Hematopoietic multipotent progenitor cell (in vitro differentiated cells): ENCODE data around the gene REXO2. TPM values are rescaled to one million over a fixed set of nuclear protein-coding genes. Genes with fewer than 3 reads are reported as not detected.
A peak's percentile ranks its signal among the peaks of the same experiment; 100 is the strongest.

Experiments
- DNase-seq, 3 donors: peaks; one replicate each; pipeline ENCODE4 v3.0.0-alpha.2; 2011 to 2015; ENCODE audit warnings: low read depth in 2 of 3, low spot score in 2 of 3
- total RNA-seq: library from RNA; depleted of rRNA; stranded (reverse); fragments of >200 nt; gene quantifications from one replicate; pipeline ENCODE4 v1.2.3, GENCODE V29; 2012

Gene REXO2
- 78.9 TPM for total RNA-seq

DNA sequence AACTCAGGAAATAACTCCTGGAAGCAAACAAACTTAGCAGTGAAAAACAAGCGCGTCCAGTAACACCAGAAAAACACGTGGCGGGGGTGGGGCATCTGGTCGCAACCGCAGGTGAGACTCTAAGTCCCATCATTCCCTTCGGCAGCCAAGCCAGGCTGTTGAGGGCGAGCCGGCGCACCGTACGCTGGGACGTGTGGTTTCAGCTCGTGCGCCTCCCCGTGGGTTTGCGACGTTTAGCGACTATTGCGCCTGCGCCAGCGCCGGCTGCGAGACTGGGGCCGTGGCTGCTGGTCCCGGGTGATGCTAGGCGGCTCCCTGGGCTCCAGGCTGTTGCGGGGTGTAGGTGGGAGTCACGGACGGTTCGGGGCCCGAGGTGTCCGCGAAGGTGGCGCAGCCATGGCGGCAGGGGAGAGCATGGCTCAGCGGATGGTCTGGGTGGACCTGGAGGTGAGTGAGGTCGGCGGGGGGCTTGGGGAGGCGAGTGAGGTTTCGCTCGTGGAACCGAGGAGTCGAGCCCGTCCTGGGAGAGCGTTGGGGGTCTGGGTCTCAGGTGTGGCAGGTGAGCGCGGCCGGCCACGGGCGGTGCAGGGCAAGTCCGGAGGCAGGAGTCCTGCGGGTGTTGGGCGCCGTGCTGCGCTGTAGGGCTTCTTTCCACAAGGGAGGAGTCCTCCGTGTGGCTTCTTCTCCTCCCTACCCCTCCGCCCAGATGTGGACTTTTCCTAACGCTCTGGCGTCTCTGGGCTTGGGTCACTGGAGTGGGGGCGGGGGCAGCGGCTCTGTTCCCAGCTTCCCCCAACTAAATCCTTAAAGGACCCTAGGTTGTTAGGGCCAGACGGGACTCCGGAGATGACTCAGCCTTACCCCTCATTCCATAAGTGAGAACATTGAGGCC lies at the start of gene REXO2:
TSS of gene REXO2 (plus strand) at position 239 of the 892 bp plus-strand sequence. CDS start at position 301, 62 bp downstream.
- DNase-seq = peak; percentile 79 to 96 (median 94)

DNA sequence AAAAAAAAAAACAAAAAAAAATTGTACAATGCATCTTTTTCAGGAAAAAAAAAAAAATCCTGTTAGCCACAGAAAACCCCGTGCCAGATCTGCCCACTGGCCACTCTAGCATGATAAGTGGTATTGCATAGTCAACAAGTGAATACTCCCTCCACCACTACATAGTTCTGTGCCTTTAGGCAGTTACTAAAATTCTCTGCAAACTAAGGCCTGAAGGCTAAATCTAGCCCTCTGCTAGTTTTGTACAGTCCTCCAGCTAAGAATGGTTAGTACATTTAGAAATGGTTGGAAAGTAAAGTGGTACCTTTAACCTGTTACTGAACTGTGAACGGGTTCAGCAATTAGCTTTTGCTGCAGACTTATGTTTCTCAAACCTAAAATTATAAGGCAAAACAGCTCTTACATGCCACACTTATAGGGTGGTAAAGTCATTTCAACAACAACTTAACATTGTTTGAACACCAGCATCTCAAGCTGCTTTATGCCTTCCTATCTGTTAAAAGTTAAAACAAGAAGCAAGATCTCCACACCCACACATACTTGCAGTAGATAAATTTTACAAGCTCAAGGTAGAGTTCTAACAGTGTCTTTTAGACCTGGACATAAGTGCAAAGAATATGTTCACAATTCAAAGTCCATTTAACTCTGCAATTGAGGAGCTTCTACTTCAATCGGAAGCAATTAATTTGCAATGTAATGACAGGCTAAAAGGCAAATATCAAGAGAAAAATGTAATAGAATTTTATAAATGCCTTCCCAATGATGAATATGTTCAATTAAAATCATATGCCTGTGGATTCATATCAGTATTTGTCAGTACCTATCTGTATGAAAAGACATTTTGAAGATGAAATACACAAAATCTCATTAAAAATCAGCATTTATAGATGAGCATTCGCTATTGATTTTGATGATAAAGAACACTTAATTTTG lies 46.3 kb upstream of the REXO2 start:
- no peak for DNase-seq

DNA sequence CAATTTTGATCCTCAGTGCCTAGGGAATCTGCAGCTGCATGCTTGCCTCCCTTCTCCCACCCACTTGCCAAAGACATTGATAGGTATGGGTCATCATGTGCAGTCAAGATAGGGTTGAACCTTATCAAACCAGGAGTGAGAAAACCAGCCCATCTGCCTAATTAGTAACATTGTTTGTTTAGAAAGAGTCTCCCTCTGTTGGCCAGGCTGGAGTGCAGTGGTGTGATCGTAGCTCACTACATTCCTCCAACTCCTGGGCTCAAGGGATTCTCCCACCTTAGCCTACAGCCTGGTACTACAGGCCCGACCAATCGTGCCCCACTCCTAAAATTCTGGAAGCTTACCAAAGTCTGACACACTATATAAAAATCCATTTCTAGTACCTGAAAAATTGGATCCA lies 43.5 kb upstream of the REXO2 start:
- no peak for DNase-seq

DNA sequence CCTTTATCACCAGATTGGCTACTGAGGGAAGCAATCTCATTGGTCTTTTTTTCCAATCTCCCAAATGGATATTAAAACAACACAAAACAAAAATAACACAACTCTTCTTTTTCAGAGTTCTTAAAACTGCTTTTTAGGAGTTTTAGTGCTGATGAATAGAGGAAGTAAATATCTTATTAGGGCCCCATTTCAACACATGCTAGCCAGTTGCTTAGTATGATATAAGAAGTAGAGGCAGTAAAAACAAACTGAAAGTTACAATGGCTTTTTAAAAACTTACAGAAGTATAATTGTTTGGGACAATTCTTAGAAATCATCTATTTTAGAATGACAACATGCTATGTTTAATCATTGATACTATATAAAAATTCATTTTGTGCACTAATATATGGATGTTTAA lies 42.4 kb upstream of the REXO2 start:
- no peak for DNase-seq

DNA sequence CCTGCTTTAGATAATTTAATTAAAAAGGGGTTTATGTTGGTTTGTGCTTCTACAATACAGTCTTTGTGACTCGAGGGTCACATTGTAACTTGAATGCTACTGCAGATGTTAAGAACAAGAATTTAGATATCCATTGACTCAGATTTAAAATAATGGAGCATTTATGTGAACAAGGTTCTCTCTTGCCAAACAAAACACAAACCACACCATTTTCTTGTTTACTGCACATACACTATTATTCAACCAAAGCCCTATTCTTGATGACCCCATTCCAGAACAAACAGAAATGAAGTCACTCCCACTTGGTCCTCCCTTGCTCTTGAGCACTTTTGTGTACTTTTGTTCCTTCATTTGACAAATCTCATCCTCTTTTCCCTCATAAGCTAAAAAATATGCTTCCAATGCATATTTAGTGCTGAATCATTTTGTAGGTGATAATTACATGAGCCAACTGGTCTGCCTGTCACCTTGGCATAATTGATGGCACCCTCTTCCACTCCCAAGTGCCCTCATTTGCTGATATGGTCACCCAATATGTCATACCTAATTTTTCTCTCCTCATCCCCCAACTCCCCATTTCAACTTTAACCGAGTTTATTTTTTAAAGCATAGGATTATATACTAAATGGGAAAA lies 41.8 kb upstream of the REXO2 start:
- no peak for DNase-seq

DNA sequence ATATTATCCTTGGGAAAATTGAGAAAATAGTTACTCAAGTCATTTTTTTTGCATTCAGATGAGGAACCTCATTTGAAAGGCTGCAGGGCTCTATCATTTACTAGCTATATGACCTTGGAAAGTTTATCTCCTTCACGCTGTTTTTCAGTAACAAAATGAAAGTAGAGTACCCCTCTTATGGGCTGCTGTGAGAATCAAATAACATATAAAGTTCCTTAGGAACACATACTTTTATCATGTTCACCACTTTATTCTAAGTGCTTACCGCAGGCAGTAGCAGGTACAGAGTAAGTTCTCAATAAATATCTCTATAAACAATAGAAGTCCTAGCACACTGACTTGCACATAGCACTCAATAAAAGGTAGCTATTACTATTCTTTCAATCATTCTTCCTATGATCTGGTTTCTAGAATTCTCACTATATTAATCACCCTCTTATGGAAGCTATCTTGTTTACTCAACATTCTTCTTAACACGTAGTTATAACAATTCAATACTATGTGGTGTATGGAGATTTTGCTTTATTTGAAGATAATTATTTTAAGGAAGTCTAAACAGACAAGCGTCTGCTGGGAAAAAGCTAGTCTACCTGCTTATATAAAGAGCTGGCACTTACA lies 40.9 kb upstream of the REXO2 start:
- no peak for DNase-seq

DNA sequence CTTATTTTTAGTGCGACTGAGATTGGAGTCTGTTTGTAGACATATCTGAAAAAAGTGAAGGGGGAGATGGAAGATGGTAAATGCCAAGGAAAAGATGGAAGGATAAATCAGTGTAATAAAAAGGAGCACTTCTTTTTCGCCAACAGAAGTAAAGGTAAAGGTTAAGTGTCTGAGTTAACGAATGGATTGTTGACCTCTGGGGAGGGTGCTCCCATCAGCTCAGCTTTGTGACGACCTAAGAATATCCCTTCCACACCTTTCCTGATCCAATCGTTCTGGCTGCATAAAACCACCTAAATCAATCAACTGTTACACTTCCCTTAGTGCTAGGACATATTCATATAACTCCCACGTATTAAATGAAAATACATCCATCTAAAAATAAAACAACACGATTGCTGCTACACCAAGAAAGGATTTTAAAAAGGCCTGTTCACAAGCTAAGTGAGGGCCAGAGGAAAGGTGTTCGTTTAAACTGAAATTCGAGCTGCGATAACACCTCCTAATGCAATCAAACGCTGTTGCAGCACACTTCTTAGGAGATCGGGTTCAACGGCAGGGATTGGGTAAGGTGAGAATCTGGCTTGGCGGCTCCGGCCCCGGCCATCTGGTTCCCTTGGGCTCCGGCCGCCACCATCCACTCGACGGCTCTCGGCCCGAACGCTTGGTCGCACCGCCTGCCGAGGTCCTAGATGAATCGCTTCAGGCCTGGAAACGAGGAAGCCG lies 39.6 kb upstream of the REXO2 start:
- no peak for DNase-seq

DNA sequence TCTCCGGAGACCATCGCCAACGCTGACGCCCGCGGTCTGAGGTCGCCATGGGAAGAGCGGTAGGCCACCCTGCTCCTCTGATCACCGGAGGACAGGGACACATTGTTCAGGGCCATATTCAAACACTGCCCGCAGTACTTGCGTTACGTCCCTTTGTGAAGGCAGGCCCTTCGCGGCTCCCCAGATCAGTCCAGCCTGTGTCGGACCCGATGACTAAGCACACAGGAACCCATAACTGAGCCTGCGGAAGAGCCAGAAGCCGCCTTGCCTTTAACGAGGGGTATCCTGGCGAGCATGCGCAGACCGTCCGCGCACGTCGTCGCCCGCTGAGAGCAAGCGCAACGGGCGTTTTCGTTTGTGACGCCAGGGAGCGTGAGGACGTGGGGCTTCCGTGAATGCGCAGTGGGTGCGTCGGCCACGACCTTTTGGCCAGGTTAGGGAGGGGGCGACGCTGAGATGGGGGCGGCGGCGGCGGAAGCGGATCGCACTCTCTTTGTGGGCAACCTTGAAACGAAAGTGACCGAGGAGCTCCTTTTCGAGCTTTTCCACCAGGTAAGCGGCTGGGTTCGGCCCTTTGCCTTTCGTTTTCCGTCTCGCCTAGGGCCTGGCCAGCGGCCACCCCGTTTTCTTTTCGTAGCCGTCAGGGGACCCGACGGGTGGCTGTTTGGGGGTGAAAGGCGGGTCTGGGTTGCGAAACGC lies 38.9 kb upstream of the REXO2 start, which contains the start of the genes C11orf71 and RBM7:
TSS of gene C11orf71 (minus strand) at position 296 of the 699 bp plus-strand sequence. CDS start at position 116, 180 bp downstream.
TSS of gene RBM7 (plus strand) at position 451 of the 699 bp plus-strand sequence. CDS start at position 457, 6 bp downstream.
- peak; percentile 98 to 99 (median 99) for DNase-seq

DNA sequence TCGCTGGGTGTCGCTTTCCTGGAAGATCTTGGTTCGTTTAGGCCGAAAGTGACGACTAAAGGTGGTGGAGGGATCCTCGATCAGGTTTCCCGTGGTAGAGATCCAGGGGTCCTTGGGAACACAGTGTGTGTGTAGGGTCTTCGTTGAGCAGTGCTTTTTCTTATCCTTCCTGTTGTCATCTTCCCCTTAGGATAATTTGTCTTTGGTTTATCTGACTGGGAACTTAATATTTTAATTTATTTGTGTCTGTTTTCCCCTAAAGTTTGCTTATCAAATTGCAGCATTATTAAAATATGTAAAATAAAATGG lies 38.4 kb upstream of the REXO2 start:
- DNase-seq = no peak

DNA sequence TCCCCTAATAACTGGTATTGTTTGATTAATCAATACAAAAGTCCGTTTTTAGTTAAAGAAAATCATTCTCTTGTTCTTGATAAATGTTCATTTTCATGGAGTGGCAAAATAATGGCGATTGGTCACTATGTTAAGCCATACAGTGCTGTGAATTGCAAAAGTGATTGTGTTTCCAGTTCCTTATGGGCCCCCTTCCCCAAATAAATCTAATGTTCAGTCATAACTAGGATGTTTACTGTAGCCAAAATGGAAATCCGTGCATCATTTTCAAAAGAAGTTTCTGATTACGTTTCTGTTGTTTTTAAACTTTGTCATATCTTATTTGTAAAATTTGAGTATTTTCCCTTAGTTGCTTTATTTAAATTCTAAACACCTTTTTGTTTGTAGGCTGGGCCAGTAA lies 38.0 kb upstream of the REXO2 start:
- no peak for DNase-seq

DNA sequence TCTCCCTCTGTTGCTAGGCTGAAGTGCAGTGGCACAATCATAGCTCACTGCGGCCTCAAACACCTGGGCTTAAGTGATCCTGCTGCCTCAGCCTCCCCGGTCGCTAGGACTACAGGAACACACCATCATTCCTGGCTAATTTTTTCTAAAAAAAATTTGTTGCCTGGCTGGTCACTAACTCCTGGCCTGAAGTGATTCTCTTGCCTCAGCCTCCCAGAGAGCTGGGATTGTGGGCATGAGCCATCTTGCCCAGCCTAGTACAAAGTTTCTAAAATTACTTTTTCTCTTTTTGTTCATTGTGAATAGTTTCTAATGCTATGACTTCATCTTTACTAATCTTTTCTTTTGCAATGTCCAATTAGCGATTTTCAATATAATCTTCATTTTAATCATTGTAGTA lies 26.3 kb upstream of the REXO2 start:
- no peak for DNase-seq

DNA sequence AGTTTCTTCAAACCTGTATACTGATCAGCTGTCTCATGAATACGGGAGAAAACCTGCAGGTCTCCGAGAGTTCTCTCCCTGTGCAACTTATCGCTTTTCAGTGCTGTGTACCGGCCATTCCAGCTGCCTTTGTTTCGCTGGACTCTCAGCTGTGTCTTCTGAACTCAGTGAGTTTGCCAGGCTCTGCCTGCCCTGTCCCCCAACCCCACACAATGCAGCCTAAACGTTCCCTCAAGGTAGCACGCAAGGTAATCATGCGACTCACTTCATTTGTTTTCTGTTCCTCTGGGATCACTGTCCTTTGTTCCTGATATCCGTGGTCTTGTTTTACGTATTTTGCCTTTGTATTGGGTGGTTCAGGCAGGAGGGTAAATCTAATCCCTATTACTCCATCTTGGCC lies 25.3 kb upstream of the REXO2 start:
- no peak for DNase-seq

DNA sequence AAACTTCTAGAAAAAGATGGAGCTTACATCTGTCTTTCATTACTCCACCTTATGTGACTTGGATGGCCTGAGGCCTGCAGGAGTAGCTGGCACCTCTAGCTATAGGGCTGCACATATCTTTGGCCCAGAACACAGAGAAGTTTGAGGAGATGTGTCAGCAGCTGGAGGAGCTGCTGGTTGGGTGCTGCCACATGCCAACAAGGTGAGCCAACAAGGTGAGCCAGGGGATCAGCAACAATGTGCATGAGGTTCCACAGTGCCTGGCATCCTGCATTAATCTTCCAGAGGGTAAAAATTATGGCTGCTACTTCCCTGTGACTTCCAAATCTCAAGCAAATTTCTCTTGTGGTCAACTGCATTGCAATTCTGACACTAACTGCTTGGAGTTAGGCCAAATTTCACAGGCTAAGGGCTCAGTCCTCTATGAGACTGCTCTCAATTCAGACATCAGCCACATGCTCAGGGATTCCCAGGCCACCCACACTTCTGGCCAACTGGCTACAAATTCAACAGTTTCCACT lies 22.8 kb upstream of the REXO2 start:
- DNase-seq = no peak

DNA sequence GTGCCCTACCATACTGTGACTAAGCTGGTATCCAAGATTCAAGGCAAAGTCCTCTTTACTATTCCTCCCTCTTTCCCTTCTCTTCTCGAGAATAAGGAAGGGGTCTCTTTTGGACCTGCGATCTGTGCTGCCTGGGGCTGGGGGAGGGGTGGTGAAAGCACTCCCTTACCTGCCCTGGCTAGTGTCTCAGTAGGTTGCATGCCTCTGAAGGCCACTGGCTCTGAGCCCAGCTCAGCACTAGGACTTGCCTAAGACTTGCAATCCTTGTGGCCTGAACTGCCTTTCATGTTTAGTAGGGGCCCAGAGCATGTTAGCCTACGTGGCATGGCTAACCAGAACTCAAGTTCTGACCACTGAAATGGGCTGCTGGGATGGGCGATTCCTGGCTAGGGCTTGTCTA lies 13.0 kb upstream of the REXO2 start:
- no peak for DNase-seq

DNA sequence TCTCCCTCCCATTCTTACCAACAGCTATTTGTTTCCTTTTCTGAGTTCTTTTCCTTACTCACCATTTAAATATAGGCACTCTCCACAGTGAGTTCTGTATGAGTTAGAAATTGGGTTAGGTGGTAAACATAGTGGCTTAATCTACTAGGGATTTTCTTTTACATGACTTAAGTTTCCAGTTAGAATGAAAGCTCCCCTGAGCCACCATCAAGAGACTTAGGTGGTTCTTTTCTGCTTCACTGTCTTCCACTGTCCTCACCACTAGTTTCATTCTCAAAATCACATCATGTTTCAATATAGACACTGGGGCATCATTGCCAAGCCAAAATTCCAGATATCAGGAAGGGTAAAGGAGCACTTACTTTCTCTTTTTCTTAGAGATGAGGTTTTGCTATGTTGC lies 9.0 kb upstream of the REXO2 start:
- DNase-seq = no peak

DNA sequence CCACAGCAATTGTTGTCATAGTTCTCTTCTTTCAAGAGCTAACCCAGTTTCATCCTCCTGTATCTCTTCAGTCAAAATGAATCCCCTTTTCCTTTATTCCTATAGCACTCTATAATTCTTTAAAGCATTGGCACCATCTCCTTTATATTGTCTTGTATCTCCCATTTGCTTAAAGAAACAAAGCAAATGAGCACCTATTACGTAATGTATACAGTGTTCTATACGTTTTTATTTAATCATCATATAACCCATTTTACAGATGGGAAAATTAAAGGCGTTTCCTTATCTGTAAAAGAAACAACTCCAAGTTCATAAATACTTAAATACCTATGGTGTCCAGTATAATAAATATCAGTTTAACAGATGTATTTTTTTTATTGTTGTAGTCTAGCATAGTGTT lies 6.4 kb upstream of the REXO2 start:
- no peak for DNase-seq

DNA sequence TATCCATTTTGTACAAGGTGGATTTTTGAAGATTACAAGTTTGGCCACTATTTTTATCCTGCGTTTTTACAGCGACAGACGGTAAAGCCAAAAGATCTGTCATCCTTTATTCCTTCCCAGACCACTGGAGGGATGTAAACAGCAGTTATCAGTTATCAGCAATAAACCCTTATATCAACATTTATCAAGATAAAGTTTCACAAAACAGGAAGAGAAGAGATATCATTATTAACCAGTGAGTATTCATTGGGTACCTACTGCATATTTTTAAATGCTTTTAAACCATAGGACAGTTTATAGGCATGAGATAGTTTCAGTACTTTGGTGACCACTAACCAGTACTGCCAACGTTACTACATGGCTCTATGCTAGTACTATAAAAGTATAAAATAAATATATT lies 5.9 kb upstream of the REXO2 start:
- DNase-seq = no peak

DNA sequence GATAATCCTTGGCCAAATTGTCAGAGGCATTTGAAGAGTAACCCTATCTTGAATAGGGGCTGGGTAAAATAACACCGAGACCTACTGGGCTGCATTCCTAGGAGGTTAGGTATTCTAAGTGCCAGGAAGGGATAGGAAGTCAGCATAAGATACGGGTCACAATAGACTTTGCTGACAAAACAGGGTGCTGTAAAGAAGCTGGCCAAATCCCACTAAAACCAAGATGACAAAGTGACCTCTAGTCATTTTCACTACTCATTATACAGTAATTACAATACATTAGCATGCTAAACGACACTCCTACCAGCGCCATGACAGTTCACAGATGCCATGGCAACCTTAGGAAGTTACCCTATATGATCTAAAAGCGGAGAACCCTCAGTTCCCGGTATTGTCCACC lies 964 bp upstream of the REXO2 start:
- no peak for DNase-seq
